Measurements from ENCODE around the gene UHRF1.
"Not testable (repeated sequence)": the region's sequence is repeated elsewhere in the genome, so short reads cannot be mapped to it uniquely, and the experiment has no call there.

The UHRF1 gene

DNA sequence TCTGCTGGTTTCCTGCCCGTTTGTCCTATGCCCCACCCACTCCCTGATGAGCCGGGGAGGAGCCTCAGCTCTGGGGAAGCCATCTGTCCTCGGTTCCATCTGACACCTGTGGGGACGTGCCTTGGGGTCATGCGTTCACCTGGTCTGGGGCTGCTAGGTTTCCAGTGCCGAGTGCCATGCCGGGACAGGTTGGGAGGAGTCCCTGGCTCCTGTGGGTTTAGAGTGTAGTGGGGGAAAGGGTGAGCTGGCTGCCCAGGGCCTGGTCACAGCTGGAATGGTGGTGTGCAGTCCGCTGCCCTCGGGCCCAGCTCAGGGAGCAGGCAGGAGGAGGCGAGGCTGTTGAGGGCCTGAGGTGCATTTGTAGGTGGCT, 62.1 kb downstream of the UHRF1 start:
- DNase-seq (ENCODE audit: low read depth in 3 of 3), result peak in 1 of 3 experiments; percentile 39

DNA sequence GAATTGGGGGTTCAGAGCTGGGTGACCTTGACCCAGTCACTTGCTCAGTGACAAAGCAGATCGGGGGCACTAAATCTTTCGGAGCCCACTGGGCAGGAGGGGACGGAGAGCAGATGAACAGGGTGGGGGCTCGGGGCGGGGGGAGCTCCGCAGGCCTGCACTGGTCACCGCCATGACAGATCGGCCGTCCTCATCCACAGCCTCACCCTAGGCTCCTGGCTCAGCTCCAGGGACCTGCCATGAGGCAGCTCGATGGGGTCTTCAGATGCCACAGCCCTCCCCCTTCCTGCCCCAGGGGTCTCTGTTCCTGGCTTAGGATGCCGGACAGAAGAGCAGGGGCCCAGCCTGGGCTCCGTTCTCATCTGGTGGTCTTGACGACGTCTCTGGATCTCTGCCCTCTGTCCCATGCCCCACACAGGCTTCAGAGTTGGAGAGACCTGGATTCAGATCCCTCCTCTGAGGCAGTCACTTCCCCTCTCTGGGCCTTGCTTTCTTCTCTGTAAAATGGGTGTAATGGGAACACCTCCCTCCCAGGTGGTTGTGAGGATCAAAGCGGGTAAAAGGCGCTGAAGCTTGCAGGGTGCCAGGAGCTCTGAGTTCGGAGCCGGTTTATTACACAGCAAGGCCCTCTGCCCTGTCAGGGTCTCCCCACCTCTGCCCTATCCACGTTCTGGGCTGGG, 62.7 kb downstream of the UHRF1 start:
- DNase-seq (ENCODE audit: low read depth in 3 of 3), result no peak

DNA sequence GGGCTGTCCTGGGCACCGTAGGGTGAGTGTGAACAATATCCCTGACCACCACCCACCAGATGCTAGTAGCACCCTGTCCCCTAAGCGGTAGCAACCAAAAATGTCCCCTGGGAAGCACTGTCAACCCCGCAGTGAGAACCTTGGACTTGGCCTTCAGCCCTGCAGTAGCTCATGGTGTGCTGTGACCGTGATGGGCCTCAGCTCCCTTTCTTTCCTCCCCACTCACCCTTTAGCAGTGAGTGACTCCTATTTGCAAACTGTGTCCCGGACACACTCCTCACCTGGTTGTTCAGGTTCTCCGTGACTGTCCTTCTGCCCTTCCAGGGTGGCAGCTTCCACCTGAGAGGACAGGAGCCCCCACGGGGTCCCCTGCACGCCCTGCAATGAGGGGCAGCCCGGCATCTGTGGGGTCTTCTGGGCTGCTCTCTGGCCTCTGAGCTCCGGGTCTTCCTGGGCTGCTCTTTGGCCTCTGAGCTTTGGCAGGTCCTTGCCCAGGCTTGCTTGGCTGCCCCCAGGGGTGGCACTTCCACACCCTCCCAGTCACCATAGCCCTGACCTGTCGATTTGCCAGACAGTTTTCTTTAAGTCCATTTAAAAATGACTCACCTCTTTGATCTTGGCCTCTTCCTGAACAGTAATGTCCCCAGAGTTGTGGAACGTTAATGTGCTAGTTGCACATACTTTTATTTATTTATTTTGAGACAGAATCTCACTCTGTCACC, 63.4 kb downstream of the UHRF1 start:
- DNase-seq (ENCODE audit: low read depth in 3 of 3), result no peak

DNA sequence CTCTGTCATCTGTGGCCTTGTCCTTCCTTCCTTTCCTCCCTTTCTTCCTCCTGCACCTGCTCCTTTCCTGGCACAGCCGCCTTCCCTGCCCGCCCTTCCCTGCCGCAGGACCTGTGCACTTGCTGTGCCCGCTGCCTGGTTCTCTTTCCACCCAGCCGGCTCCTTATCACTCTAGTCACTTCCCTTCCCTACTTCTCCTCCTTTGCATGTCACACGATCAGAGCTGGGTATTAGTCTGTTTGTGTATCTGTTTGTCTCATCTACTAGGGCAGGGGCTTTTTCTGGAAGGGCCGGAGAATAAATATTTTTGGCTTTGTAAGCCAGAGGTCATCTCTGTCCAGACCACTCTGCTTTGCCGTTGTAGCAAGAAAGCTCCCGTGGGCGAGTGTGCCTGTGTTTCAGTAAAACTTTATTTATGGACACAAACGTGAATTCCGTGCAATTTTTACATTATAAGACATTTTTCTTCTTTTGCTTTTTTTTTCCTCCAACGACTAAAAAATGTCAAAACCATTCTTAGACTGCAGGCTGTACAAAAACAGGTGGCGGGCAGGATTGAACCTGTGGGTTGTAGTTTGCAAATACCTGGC, 65.7 kb downstream of the UHRF1 start:
- DNase-seq (ENCODE audit: low read depth in 3 of 3), result no peak

DNA sequence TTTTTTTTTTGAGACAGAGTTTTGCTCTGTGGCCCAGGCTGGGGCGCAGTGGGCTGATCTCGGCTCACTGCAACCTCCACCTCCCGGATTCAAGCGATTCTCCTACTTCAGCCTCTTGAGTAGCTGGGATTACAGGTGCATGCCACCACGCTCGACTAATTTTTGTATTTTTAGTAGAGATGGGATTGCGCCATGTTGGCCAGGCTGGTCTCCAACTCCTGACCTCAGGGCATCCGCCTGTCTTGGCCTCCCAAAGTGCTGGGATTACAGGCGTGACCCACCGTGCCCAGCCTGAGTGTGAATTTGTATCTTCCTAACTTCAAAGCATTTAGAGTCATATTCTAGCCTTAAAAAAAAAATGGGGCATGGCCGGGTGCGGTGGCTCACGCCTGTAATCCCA, 66.3 kb downstream of the UHRF1 start:
- DNase-seq (ENCODE audit: low read depth in 3 of 3), result not testable (repeated sequence)

DNA sequence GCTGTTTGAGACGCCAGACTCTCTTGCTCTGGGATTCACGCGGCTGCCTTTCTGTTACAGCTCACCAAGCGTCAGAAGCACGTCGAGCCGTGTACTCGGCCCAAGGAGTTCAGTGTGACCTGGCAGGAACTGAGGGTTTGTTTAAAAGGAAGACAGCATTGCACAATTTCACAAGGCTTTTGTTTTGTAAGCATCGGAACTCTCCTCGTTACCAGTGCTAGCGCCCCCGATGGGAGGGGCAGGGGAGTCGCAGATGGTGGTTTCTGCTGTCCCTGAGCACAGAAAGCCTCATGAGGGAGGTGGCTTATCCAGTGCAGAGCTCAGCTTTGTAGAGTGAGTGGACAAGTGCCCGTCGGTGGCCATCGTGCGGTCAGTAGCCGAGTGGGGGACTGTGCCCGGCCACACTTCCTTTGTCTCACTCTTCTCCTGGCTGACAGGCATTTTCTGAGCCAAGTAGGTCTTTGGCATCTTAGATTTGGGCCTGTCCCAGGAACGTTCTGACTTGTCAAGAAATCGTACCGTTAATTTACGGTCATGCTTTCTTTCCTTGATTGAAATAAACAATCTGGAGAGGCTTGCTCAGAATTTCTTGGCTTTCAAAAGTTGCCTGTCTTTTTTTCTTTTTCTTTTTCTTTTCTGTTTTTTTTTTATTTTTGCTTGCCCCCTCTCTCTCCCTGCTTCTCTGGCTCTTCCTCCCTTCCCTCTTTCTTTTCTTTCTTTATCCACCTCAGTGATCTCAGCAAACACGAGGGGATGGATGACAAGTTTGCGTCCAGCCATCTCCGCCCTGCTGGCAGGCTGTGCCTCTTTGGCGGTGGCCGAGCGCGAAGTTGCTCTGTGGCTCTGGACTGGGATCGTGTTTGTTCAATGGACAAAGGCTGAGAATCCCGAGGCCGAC, 67.3 kb downstream of the UHRF1 start:
- no peak for DNase-seq (ENCODE audit: low read depth in 3 of 3)

DNA sequence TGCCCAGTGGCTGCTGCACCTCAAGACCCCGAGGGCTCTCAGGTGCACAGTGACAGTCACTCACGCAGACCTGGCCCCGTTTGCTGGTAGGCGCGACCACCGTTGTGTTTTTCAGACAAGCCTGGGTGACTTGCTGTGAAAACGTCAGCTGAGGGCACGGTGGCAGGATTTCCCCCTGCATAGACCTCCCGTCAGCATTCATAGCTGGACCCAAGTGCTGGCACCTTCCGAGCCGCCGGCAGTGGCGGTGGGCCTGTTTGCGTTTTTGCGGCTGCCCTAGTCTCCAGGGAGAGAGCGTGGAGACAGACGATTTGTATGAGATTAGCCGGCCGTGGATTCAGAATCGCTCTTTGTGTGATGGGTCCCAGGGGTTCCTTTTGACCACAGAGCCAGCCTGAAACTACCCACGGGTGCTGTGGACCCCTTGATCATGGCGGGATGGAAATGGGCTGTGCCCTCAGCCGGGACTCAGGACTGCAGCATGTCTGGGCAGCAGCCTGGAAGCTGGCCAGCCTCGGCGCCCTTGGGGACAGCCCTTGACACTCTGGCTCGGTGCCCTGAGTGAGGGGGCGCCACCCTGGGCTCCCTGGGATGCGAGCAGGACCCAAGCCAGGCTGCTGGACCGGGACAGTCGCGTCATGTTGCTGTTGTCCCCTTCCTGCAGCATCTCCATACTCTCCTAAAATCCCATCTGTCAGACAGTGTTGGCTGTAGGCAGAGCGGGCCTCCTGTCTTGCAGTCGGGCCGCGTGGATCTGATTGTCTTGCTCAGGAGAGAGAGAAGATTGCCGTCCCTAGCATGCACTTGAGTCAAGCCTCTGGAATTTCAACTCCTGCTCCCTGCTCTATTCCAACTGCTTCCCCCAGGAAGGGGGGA, 68.2 kb downstream of the UHRF1 start:
- no peak for DNase-seq (ENCODE audit: low read depth in 3 of 3)

DNA sequence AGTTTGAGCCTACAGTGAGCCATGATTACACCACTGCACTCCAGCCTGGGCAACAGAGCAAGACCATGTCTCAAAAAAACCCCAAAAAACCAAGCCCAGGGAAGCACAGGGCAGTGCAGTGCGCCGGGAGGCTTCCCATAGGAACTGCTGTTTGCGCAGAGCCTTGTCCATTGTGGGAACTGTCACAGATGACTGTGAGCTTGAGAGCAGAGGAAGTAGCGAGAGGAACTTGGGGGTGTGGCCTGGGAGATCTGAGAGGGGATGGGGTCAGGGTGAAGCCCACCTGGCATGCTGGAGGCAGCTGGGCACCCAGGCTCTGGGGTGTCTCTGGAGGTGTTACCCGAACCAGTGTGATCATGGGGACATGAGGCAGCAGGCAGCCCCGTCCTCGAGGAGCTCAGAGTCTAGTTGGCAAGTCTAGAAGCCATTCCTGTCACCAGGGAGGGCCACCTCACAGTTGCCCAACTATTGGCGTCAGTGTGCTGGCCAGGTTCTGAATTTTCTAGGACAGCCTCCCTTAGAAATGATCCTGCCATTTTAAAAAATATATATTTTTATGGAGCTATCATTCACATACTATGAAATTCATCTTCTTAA, 70.0 kb downstream of the UHRF1 start:
- DNase-seq (ENCODE audit: low read depth in 3 of 3), result no peak

DNA sequence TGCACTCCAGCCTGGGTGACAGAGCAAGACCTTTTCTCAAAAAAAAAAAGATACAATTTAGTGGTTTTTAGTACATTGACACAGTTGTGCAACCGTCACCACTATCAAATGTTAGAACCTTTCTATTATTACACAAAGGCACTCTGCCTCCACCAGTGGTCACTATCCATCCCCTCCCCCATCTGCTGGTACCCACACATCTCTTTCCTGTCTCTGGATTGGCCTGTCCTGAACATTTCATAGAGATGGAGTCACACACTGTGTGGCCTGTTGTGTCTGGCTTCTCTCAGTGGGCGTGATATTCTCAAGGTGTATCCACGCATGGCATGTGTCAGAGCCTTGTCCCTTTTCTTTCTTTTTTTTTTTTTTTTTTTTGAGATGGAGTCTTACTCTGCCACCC, 70.8 kb downstream of the UHRF1 start:
- no peak for DNase-seq (ENCODE audit: low read depth in 3 of 3)

DNA sequence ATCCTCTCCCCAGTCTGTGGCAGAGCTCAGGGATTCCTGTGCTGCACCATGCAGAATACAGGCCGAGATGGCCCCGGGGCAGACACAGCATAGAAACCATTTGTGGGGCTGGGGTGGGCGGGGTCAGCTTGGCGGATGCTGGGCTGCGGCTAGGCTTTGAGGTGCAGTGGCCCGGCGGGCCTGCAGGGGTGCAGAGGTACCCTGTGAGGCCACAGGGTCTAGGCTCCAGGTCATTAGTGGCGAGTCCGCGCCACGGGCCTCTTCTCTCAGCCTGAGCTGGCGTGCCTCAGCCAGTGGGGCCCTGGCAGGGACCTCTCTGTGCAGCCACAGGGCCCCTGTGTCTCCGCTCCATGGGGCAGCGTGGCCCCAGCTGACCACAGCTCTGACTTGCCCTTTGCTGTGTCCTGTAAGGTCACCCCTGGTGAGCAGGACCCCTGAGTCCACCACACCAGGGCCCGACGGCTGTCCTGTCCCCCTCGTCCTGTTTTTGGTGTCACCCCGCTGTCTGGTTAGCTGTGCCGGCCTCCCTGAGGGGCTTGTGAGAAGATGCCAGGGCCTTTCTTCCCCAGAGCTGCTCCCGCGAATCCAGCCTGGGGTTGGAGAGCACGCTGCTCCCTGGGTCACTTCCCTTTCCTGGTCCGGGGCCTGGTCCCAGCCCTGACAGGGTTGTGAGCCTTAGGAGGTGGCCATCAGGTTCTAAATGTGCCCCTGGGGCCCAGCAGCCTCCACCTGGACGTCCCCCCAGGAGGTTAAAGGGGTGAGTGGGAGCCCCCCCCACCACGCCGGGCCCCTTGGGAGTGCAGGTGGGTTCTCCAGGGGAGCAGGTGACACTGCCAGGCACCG, 71.8 kb downstream of the UHRF1 start:
- no peak for DNase-seq (ENCODE audit: low read depth in 3 of 3)

DNA sequence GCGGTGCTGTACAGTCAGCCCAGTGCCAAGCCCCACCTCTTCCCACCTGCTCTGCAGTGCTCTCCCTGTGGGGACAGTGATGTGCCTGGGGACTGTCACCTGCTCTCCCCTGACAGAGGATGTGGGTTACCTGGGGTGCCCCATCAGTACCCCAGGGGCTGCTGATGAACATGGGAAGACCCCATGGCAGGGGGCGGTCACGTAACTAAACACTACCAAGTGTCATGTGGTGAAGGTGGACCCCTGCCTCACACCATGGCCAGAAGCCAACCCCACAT, 72.3 kb downstream of the UHRF1 start:
- DNase-seq (ENCODE audit: low read depth in 3 of 3), result no peak

DNA sequence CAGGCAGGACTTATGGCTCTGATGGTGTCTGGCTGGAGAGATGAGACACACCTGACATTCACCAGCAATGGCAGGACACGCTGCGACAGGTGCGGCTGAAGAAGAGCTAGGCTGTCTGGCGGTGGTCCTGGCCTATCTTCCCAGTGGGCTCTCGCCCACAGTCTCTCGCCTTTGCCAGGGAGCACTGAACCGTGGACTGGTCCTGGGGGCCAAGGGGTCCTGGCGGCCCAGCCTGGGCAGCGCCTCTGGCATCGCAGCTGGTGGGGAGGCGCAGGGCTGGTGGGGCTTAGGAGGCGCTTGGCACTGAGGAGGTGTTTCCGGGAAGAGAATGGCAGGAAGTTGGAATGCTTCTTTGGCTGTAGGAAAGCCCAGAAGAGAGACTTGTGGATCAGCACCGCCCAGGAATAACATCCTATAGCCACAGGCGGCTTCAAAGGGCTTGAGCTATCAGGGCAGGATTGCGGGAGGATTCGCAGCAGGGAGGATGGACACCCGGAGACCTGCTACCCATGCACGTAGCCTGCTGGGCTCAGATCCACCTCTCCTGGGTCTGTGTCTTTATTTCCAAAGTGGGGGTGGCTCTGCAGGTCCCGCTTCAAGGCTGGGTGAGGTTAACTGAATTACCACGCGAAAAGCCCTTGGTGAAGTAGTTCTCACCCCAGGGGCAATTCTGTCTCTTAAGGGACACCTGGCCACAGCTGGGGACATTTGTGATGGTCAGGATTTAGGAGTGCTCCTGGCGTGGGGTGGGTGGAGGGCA, 74.2 kb downstream of the UHRF1 start:
- DNase-seq (ENCODE audit: low read depth in 3 of 3), result no peak

DNA sequence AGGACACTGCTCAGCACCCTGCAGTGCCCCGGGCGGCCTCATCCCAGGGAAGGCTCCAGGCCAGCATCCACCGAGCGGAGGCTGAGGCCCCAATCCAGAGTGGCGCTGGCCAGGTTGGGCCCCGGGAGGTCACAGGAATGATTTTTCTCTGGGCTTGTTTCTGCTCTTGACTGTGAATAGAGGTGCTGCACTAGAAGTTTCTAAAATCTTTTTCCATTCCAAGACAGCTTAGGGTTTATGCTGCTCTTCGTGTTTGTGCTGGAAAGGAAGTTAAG, 74.7 kb downstream of the UHRF1 start:
- DNase-seq (ENCODE audit: low read depth in 3 of 3), result no peak

DNA sequence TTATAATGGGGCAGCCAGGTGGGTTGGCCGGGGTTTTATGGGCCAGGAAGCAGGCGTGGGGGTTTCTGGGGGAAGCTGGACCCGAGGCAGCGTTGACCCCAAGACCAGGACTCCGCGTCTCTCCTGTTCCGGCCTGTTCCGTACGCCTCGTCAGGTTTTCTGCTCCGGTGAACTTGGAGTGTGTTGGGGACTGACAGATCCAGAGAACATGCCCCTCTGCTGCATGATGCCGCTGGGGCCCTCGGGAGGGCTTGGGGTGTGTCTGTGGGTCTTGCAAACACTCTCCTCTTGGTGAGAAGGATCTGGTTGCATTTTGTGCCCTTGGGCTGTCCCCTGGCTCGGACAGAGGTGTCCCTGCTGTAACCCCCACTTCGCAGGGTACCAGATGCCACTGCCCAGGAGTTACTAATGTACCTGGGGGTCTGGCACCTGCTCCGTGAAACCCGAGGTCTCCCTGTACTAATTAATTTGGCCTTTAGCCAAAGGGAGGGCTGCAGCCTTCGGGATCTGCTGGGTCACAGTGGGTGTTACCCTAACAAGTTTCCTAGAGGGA, 75.2 kb downstream of the UHRF1 start:
- DNase-seq (ENCODE audit: low read depth in 3 of 3), result no peak

DNA sequence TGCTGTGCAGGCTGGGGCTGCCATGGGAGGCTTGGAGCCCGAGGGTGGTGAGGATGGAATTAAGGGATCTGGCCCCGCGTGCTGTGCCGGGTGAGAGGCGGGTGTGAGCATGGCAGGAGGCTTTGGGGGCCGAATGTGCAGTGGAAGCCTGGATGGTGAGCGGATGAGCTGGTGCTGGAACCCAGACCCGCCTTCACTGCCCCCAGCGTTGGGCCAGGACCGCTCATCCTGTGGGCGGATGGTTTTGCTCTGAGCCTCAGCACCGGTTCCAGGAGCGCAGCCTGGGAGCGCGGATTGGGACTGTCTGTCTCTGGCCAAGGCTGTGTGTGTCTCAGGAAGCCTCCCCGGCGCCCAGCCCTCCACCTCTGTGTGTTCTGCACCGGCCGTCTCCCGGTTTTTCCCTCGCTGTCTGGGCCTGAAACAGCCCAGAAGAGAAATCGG, 76.3 kb downstream of the UHRF1 start:
- no peak for DNase-seq (ENCODE audit: low read depth in 3 of 3)

DNA sequence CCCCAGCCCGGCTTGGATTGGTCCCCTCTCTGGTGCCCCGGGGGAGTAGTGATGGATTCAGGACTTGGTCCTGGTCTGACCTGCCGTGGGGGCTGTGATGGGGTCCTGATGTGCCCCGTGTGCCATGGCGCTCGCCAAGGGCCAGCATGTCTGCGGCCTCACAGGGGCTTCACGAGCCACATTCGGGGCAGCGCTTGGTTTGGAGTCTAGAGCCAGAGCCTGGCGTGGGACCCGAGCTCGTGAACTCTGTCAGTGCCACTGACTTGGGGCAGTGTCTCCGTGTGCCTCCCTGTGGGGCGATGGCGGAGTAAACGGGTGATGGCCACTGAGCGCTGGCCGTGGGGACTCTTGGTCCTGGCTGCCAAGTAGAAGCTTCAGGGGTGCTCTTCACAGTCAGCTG, 76.8 kb downstream of the UHRF1 start:
- no peak for DNase-seq (ENCODE audit: low read depth in 3 of 3)

DNA sequence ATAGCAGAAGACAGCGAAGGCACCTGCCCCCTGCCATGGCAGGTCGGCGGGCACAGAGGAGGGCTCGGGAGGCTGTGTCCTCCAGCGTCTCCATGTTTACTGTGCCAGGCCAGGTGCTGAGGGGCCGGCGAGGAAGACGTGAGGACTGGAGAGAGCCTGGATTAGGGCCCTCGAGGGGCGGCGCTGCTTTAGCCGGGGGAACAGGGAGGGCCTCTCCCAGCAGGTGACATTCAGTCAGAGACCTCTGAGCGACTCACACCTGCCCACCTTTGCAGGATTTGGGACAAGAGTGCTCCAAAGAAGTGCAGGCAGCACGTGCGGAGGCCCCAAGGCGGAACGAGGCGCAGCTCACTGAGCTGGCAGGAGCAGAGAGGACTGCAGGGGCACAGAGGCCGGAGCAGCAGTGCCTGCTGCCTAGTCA, 77.2 kb downstream of the UHRF1 start:
- no peak for DNase-seq (ENCODE audit: low read depth in 3 of 3)

DNA sequence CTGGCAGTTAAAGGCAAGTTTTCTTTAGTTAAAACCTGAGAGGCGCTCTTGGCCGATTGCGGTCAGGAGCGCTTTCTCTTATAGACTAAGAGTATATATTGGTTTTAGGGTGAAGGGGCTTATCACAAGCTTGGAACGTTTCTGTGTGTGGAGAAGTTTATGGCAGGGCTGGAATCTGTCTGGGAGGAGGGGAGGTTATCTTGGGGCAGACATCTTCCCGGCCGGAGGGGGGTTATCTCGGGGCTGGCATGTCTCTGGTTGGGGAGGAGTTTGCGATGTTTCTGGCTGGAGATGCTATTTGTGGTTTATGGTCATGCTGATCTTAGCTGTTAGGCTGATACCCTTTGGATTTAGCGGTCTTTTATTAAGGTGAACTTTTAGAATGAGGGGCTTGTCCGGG, 78.0 kb downstream of the UHRF1 start:
- no peak for DNase-seq (ENCODE audit: low read depth in 3 of 3)

DNA sequence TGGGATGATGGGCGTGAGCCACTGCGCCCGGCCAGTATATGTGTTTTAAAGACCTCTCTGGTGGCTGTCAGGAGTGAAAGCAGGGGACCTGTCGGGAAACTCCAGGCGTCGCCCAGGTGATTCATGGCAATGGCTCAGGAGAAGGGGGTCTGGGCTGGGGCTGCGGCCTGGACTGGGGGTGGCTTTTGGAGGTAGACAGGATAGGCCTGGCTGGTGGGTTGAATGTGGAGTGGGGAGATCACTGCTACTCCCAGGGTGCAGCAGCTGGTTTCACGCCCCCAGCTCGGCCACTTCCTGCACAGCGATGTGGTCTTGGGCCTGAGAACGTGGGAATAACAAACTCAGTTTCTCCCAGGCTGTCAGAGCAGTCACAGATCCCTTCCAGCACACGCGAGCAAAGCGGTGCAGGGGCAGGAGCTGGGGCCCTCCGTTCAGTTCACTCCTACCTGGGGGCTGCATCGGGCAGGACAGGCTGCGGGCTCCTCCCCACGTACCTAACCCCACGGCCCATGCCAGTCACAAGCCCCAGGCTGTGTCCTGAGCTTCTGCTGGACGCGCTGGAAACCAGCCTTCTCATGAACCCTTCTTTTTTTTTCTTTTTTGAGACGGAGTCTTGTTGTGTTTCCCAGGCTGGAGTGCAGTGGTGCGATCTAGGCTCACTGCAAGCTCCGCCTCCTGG, 78.5 kb downstream of the UHRF1 start:
- DNase-seq (ENCODE audit: low read depth in 3 of 3), result no peak
